Type B pancreatic cell (in vitro differentiated cells): ENCODE results near the gene TSHZ2. TPM values are rescaled to one million over a fixed set of nuclear protein-coding genes. Genes with fewer than 3 reads are reported as not detected.

Experiments
- DNase-seq: peaks from one replicate; pipeline ENCODE4 v3.0.0; 2021; ENCODE audit warnings: mixed read lengths; ENCODE audit not compliant: unreplicated experiment; ENCODE audit errors: extremely low spot score
- H3K27ac Mint-ChIP-seq: 2 replicates; pipeline ENCODE4 v1.8.0; 2021; ENCODE audit warnings: mild to moderate bottlenecking, mixed read lengths
- H3K27me3 Mint-ChIP-seq: 2 replicates; pipeline ENCODE4 v1.8.0; 2021; ENCODE audit warnings: mixed read lengths
- H3K36me3 Mint-ChIP-seq: 2 replicates; pipeline ENCODE4 v1.8.0; 2021; ENCODE audit warnings: mixed read lengths
- H3K4me1 Mint-ChIP-seq: one replicate; pipeline ENCODE4 v1.8.0; 2021; ENCODE audit warnings: mixed read lengths; ENCODE audit not compliant: unreplicated experiment
- H3K4me3 Mint-ChIP-seq: 2 replicates; pipeline ENCODE4 v1.8.0; 2021; ENCODE audit warnings: mild to moderate bottlenecking, mixed read lengths
- H3K9me3 Mint-ChIP-seq: 2 replicates; pipeline ENCODE4 v1.8.0; 2021; ENCODE audit warnings: mixed read lengths
- total RNA-seq: library from RNA; stranded (reverse); gene quantifications from 2 replicates; pipeline ENCODE4 v1.2.1, GENCODE V29; 2021; ENCODE audit warnings: low replicate concordance
- TF ChIP-seq, protein P1 (sequence below): fragments of 200-600 bp; sonication (generic); conservative IDR thresholded peaks from 2 replicates; pipeline ENCODE4 v1.5.0; 2021; ENCODE audit warnings: antibody characterized with exemption, mild to moderate bottlenecking

TSHZ2 gene
- total RNA-seq, 1 donor from 2014 or later = 45.5 TPM

DNA sequence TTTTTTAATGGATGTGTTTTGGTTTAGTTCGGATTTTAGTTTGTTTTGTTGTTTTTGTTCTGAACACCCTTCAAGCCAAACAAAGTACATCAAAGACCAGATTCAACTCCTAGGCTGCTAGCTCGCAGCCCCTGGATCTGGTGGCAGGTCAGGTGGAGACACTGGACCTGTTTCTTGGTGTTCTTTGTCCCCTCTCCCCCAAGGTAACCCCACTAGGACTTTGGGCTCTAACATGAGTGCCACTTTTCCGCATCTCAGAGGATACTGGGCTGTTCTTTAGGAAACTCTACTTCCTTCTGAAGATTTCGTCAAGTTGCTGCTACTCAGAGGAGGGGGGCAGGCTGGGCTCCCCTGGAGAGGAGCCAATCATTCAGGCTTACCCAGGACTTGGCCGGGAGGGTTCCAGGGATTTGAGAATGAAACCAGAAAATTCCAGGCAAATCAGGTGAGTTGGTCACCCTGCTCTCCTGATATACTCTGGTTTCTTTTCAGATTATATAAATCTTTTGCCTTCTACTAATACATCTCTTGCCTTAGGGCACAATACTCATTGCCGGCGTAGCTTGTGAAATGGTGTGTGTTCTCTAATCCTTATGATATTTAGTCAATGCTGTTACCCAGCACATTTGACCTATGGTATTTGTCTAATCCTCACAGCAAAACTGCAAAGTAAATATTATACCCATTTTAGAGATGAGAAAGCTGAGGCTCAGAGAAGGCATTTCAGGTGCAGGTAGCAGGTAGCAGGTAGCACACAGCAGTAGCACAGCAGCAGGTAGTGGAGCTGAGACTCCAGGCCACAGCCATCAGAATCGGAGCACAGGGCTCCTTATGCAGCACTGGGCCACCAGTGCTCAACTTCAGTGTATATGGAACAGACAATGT lies 291.6 kb downstream of the TSHZ2 start:
- TF ChIP-seq, protein P1, sequence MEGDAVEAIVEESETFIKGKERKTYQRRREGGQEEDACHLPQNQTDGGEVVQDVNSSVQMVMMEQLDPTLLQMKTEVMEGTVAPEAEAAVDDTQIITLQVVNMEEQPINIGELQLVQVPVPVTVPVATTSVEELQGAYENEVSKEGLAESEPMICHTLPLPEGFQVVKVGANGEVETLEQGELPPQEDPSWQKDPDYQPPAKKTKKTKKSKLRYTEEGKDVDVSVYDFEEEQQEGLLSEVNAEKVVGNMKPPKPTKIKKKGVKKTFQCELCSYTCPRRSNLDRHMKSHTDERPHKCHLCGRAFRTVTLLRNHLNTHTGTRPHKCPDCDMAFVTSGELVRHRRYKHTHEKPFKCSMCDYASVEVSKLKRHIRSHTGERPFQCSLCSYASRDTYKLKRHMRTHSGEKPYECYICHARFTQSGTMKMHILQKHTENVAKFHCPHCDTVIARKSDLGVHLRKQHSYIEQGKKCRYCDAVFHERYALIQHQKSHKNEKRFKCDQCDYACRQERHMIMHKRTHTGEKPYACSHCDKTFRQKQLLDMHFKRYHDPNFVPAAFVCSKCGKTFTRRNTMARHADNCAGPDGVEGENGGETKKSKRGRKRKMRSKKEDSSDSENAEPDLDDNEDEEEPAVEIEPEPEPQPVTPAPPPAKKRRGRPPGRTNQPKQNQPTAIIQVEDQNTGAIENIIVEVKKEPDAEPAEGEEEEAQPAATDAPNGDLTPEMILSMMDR = no peak
- Mint-ChIP-seq H3K36me3 (peaks cover 5% of the 10 kb centered on the region), H3K4me1 (peaks cover 32% of the 10 kb centered on the region), H3K4me3 (no peak overlapping the region), H3K27me3 (peaks cover 4% of the 10 kb centered on the region), H3K9me3 (no peaks in the 10 kb centered on the region), H3K27ac (no peak overlapping the region)
- no peak for DNase-seq

- H3K27me3 Mint-ChIP-seq = peaks cover 4% of the 10 kb centered on the region
Observed at GRCh38 chr20:53264604-53265003, 292.4 kb downstream of the TSHZ2 start.

DNA sequence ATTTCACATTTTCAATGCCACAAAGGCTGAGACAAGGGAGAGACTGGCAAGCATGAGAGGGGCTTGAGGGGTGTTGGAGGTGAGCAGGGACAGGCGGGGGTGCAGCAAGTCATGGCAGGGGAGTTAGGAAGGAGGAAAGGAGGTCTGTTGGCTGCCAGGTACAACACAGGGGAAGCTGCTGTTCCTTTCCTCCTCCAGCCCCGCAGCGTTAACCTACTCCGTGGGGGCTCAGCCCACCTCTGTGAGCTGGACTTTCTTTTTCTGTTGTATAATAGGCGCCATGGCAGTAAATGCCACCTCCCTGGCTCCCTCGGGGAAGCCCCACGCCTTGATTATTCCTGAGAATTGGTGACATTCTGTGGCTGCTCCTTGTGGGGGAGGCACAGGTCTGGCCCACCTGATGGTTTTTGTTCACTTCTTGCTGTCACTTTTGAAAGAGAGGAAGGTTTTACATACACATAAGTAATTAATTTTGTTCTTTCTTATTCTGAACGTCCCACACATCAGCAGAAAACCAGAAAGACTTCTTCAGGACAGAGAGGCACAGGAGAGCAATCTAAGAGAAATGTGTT lies 293.2 kb downstream of the TSHZ2 start:
- Mint-ChIP-seq H3K4me1 (peaks cover 32% of the 10 kb centered on the region), H3K9me3 (no peaks in the 10 kb centered on the region), H3K27ac (peak overlapping the region; percentile 25)

More at GRCh38 chr20:53264604-53265003, 292.4 kb downstream of the TSHZ2 start:
- H3K4me1 Mint-ChIP-seq = peaks cover 32% of the 10 kb centered on the region
- no peaks in the 10 kb centered on the region for H3K9me3 Mint-ChIP-seq
- H3K4me3 Mint-ChIP-seq = no peak overlapping the region
- H3K36me3 Mint-ChIP-seq = peaks cover 5% of the 10 kb centered on the region
- DNase-seq = no peak
- no peak overlapping the region for H3K27ac Mint-ChIP-seq
- TF ChIP-seq, protein P1 = no peak

GRCh38 chr20:53269380-53269779 lies 297.2 kb downstream of the TSHZ2 start:
- peaks cover 14% of the 10 kb centered on the region for H3K36me3 Mint-ChIP-seq
- DNase-seq = no peak
- peaks cover 19% of the 10 kb centered on the region for H3K4me1 Mint-ChIP-seq
- TF ChIP-seq, protein P1 = no peak
- no peak overlapping the region for H3K4me3 Mint-ChIP-seq
- H3K27me3 Mint-ChIP-seq = no peaks in the 10 kb centered on the region
- H3K9me3 Mint-ChIP-seq = peaks cover under 1% of the 10 kb centered on the region
- no peak overlapping the region for H3K27ac Mint-ChIP-seq

More for the DNA sequence above, 293.2 kb downstream of the TSHZ2 start:
- Mint-ChIP-seq H3K36me3 (peaks cover 5% of the 10 kb centered on the region), H3K4me3 (no peak overlapping the region), H3K27me3 (peaks cover 4% of the 10 kb centered on the region)
- no peak for DNase-seq
- TF ChIP-seq, protein P1 = no peak

DNA sequence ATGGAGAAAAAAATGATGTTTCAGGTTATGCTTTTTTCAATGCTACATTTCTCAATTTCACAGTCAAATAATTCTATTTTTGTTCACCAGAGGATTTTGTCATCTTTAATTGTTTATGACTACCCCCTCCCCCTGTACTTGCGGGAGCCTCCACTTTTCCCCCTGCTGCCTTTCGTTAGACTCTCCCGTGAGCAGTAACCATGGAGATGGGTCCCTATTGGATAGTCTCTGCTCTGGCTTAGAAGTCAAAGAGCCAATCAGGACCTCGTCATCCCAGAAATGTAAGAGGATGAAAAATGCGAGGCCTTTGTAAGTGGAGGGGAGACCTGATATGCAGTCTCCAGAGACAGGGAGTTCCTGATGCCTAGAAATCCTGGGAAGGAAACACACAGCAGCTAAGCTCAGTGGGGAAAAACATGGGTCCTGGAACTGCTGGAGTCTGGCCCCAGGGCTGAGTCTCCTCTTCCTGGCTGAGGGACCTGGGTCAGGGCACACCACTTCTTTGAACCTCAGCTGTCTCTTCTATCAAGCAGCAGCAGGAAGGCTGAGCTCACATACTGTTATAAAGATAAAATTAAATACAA lies 298.7 kb downstream of the TSHZ2 start:
- TF ChIP-seq, protein P1 = no peak
- Mint-ChIP-seq H3K36me3 (peaks cover 23% of the 10 kb centered on the region), H3K27ac (no peak overlapping the region), H3K27me3 (no peaks in the 10 kb centered on the region), H3K4me3 (no peak overlapping the region), H3K4me1 (peaks cover 5% of the 10 kb centered on the region), H3K9me3 (peaks cover 5% of the 10 kb centered on the region)
- DNase-seq = no peak
